ENCODE results near the gene RAD9A. TPM values are rescaled to one million over a fixed set of nuclear protein-coding genes. Genes with fewer than 3 reads are reported as not detected.

The RAD9A gene
- total RNA-seq, 1 experiment from 2014 or later: 38.4 TPM

DNA sequence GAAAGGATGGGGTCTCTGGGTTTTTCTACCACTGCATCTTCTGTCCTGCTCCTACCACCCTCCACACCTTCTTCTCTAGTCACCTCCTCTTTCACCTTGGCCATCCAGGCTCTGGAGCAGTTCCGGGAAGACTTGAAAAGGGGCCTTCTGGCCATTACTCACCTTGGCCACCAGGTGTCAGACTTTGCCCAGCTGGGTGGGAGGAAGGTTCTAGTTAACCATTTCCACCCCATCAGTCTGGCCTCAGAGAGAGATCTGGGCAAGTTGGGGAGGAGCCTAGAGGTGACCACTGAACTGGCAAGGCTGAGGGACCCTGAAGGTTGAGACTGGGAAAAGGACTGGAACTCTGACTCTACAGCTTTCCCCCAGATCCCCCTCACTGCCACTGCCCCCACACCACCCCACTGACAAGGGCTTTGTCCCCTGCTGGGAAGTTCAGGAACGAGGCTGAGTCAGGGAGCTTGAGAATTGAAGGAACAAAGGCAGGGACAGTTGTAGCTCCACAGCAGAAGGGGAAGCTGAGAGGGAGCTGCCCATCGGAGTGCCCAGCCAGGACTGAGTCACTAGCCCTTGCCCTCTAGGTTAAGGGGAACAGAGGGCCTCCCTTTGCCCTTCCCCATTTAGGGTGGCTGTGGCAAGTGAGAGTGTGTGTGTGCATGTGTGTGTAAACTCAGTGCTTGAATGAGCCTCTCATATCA is 34.8 kb upstream of the RAD9A start:
- DNase-seq (ENCODE audit: low spot score): peak; percentile 97

DNA sequence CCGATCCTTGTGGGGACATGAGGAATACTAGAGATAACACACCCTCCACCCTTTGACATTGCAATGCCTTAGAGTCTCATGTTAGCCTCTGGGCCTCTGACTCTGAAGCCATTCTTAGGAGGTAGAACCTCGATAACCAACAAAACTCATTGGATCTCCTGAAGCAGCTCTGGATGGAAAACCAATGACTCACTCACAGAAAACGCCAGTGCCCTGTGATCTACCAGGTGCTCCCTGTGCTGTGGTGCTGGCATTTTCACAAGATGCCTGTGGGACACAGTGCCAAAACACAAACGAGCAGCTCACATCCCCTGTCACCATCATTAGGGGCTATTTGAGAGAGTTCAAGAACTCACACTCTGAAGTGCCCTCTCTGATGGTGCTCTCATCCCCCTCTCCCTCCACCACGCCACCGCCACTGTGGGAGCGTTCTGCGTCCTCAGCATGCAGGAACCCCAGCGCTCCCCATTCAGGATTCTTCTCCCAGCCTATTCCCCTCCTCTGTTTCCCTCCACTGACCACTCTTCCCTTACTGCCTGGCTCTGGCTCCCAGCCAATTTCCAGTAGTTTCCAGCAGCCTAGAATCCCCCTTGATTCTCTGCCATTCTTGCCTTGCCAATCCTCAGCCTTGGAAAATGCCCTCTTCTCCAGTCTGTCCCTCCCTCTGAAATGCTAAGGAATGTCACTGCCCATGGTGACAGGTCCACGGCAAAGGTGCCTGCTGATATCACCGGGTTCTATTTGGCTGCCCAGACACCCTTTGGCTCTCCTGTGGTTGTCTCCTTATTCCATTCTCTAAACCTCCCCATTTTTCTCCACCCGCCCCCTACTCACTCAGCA is 33.7 kb upstream of the RAD9A start:
- peak; percentile 73 for DNase-seq (ENCODE audit: low spot score)

DNA sequence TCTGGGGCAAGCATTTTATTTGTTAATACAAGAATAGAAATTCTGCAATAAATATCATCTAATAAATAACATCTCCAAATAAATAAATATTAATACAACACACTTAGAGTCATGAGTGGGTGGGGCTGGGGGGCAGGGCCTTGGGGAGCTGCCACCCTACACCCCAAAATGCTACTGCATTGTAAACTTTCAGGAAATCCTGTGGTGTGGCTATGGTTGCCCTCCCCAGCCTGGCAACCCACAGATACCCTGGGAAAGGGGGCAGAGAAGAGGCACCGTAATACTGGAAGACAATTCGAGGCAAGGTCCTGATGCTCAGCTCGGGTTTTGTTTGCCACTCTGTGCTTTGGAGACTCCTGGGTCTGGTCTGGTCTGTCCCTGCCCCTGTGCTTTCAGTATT is 27.6 kb upstream of the RAD9A start:
- DNase-seq (ENCODE audit: low spot score): no peak

DNA sequence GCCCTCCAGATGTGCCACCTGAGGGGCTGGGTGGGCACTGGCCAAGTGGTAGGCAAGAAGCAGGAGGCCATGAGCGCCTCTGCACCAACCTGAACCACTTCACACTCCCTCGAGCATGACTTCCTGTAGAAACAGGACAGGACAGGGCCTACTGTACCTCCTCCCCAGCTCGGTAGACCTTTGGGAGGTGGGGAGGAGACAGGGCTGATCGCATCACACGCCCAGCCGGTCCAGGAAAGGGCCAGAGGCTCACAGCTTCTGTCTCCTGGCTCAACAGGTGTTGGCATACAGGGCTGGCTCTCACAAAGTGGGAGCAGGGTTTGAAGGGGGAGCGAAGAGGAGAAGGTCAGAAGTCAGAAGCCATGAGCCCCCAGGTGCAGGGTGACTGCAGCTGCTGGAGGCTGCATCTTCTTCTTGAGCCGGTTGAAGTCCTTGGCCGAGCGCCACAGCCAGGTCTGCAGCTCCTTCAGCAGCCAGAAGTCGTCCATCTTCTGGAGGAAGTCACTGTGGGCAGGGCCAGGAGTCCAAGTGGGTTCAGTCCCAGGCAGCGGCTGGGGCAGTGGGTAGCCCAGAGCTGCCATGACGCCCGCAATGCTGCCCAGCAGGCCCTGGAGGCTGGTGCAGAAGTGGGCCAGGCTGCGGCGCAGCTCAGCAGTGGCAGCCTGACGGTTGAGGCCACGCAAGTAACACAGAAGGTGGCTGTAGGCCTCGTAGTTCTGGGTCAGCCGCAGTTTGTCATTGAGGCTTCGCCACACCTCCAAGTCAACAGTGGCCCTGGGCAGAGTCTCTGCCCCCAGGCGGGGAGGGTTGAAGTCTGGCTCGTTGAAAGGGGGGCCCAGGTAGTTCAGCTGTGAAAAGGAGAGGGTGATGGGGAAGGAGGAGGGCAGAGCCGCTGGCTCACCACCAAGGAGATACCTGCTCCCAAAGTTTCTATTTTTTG is 26.7 kb upstream of the RAD9A start:
- no peak for DNase-seq (ENCODE audit: low spot score)

DNA sequence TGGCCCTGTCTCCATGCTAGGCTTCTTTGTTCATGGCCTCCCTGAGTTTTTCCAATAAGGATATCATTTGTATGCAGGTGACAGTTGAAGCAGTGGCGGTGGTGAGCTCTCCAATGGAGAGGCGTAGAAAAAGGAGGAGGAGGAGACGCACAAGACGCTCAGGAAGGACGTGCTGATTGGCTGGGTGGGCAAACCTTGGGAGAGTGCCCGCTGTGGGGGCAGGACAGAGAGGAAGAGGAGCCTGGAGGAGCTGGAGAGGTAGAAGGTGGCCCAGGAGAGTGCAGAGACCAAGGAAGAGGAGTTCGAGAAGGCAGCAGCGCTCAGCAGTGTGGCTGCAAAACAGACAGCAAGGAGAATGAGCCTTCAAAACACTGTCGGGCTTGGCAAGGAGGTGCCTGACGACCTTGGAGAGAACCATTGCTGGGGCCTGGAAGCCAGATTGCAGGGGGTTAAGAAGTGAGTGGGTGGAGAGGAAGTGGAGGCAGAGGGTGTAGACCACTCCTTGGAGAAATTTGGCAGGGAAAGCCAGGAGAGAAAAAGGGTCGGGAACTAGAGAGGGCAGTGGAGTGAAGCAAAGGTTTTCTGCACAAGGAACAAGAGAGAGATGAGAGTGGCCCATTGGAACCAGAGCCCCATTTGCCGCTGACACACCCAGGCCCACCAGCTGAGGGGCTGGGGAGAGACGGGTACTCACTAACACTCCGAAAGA is 25.9 kb upstream of the RAD9A start:
- DNase-seq (ENCODE audit: low spot score): no peak

DNA sequence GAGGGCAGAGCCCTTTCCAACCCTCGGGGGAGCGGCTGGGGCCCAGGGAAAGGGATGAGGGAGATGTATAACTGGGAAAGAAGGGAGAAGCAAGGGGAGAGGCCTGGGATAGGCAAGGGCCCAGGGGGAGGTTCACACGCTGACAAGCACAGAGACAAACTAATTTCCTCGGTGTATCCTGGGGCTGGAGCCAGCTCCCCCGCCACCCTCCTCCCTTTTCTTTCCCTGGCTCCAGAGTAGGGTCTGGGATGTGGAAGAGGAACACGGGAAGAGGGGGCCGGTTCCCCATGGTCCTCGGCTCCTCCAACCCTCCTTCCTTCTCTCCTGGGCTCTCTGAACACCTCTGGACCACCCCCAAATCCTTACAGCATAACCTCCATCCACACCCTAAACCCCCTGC is 25.2 kb upstream of the RAD9A start:
- no peak for DNase-seq (ENCODE audit: low spot score)

DNA sequence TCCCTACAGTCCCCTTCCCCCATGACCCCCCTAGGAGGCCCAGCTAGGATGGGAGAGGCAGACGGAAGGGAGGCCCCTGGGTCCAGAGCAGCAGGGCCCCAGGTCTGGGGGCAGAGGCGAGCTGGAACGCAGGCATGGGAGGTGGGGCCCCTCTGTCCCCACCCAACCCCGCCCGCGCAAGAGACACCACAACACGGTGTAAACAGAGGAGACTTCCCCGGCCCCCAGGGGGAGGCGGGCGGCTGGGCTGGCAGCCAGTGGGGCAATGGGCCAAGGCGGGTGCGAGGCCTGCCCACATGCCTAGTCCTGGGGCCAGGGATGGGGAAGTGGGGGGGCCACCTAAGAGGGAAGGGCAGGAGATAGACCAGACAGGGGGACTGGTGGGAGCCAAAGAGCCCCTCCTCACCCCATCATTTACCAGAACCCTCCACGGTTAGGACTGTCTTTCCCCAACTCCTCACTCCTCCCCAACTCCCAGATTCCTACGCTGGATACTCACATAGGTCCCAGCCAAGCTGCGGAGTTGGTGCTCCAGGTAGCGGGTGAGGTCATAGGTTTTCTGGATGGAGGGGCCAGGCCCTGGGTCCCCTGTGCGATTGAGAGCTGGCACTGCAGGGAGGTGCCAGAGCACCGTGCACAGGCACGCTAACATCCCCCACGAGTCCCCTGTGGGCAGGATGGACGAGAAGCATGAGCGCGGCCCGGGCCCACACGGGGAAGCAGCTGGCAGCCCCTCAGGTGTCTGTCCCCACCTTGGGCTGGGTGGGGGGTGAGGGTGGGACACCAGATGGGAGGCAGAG is 24.6 kb upstream of the RAD9A start:
- DNase-seq (ENCODE audit: low spot score): no peak

DNA sequence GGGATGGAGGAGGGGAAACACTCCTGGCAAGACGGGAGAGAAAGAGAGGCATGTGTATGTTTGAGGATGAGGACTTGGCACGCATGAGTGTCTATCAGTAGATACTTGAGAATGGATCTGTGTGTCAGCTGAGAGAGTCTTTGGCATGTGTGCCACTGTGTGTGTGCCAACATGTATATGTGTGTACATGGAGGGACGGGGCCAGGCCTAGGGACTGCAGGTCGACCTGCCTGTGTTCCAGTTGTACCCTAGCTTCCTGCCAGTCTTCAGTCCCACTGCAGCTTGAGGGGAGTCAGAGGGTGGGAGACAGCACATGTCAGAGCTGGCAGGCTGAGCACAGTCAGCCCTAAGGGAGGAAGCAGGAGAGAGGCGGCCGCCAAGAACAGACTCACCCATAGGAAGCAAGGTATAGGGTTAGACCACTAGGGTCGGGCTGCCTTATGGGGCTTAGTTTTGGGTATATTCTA is 24.0 kb upstream of the RAD9A start:
- no peak for DNase-seq (ENCODE audit: low spot score)

DNA sequence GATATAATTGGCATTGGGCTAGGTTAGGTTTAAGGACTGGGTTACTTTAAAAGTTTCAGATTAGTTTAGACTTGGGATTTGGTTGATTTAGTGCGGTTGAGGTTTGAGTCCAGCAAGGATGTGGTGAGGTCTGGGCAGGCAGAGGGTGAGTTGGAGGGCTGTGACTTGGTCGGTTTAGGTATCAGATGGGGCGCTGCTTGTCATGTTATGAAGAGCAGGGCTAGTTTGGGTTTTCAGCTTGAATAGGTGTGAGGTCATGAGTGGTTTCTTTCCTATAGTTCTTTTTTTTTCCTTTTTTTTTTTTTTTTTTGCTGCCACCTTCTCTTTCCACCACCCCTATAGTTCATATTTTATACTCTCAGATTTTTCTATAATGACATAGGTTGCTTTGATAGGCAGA is 23.2 kb upstream of the RAD9A start:
- no peak for DNase-seq (ENCODE audit: low spot score)

GRCh38 chr11:67369275-67369674 is 22.5 kb upstream of the RAD9A start:
- no peak for DNase-seq (ENCODE audit: low spot score)

DNA sequence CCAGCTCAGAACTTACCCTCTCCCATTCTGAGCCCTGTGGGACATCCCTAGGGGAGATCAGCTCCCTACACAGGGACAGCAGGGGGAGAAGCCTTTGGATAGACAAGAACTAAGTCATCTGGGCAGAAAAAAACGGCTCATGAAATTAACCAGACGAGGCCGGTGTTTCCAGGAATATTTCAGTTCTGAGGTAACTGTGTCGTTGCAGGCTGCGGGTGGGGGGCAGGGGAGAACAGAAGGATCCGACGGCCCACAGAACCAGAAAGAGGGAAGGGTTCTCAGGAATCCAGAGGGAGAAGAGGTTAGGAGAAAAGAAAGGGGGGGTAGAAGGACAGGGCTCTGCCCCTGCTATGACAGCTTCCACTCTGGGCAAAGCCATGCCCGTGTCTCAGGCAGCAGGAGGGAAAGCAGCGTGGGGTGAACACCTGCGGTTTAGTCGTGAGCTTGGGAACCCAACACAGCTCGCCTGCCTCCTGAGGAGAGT is 21.9 kb upstream of the RAD9A start:
- no peak for DNase-seq (ENCODE audit: low spot score)

GRCh38 chr11:67370351-67371076 is 21.3 kb upstream of the RAD9A start:
- DNase-seq (ENCODE audit: low spot score): no peak

GRCh38 chr11:67371189-67371910 is 20.4 kb upstream of the RAD9A start:
- DNase-seq (ENCODE audit: low spot score): peak; percentile 83

DNA sequence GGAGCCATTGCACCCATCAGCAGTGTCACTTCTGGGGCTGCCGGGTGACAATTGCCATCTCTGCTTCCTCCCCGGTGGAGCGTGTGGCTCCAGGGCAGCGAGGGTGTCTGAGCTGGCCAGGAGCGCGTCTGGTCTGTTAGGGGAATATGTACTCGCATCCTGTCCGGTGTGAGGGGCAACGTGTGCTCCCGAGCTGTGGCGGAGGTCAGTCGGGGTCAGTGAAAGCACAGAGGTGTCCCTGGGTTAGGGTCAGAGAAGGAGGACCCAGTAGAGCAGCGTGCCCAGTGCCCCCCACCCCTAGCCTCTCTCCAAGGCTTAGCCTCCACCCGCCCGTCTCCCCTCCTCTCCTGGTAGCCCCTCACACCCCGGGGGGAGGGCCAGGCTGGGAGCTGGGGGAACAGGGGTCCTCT is 19.9 kb upstream of the RAD9A start:
- DNase-seq (ENCODE audit: low spot score): no peak

DNA sequence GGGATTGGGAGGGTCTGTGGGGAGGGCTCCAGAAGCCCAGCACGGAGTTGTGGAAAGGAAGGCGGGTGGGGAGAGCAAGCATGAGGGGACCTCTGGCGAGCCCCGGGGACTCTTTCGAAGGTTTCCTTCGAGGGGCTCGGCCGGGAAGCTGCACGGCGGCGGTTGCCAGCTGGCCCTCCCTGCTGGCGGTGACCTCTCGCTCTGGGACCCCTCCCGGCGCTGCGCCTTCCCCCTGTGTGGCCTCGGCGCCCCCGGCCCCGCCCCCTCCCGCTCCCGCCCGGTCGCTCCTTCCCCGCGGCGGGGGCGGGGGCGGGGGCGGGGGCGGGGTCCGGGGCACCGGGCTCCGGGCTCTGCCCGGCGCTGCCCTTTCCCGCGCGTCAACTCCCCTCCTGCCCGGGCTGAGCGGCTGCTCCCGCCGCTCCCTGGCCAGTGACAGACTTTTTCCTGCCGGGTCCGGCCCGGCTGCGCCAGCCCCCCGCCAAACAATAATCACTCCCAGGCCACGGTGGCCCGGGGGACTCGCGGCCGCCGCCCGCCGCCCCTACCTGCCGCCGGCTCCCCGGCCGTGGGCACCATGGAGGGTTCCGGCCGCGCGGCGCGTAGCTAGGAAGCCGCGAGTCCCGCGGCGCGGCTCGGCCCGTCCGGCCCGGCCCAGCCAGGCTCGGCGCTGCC is 19.3 kb upstream of the RAD9A start:
- DNase-seq (ENCODE audit: low spot score): peak; percentile 49

GRCh38 chr11:67372993-67373647 is 18.7 kb upstream of the RAD9A start, which contains the start of gene CLCF1:
Gene CLCF1, minus strand, starts transcription at chr11:67373598. Its CDS starts 59 bp downstream, at chr11:67373539.
- peak; percentile 80 for DNase-seq (ENCODE audit: low spot score)

Data from HT-29 (cell line).